Breast epithelium (tissue), 4 donors: ENCODE results near the gene PTPRM. TPM values are rescaled to one million over a fixed set of nuclear protein-coding genes. Genes with fewer than 3 reads are reported as not detected.

Experiments used
- DNase-seq, 2 donors: peaks; one replicate each; pipeline ENCODE4 v3.0.0-alpha.2; 2019; ENCODE audit warnings: low spot score in 2 of 2
- H3K27ac ChIP-seq, 2 donors: fragments of 200-600 bp; sonication (generic) in 1 of 2; one replicate each; pipeline ENCODE4 v1.5.1; 2016 to 2019; ENCODE audit warnings: mild to moderate bottlenecking in 1 of 2
- H3K27me3 ChIP-seq, 2 donors: fragments of 200-600 bp; sonication (generic) in 1 of 2; one replicate each; pipeline versions ENCODE4 v1.5.1 to v1.6.0; 2017 to 2019; ENCODE audit warnings: control low read depth in 1 of 2, mild to moderate bottlenecking in 1 of 2
- H3K36me3 ChIP-seq: fragments of 200-600 bp; one replicate; pipeline ENCODE4 v1.5.1; 2019
- H3K4me1 ChIP-seq, 2 donors: fragments of 200-600 bp; sonication (generic); one replicate each; pipeline ENCODE4 v1.5.1; 2016 to 2019; ENCODE audit warnings: control low read depth in 1 of 2
- H3K4me3 ChIP-seq, 3 donors: fragments of 200-600 bp; sonication (generic); 1 replicate in 2 of 3; 2 replicates in 1 of 3; pipeline ENCODE4 v1.5.1; 2016 to 2019; ENCODE audit warnings: mild to moderate bottlenecking in 3 of 3, moderate library complexity in 2 of 3
- H3K9me3 ChIP-seq, 2 donors: fragments of 200-600 bp; sonication (generic) in 1 of 2; one replicate each; pipeline ENCODE4 v1.5.1; 2016 to 2019; ENCODE audit warnings: control low read depth in 1 of 2
- POLR2A ChIP-seq: fragments of 450-650 bp; IDR thresholded peaks from one replicate; pipeline ENCODE4 v1.6.1; 2016; ENCODE audit warnings: antibody characterized with exemption, mild to moderate bottlenecking, moderate library complexity
- POLR2AphosphoS5 ChIP-seq, 3 donors: sonication (generic); formaldehyde crosslinking; IDR thresholded peaks; one replicate each; pipeline ENCODE4 v1.6.1; 2017; ENCODE audit warnings: antibody characterized with exemption in 3 of 3
- intact Hi-C: fragments of 100-400 bp; cut with DNase I; formaldehyde crosslinking; loops from one replicate; pipeline ENCODE4 v1.15.1; 2023; ENCODE audit warnings: low total_unique reads
- total RNA-seq, 3 donors: library from RNA; depleted of rRNA; stranded (reverse); fragments of >200 nt; gene quantifications; one replicate each; pipeline ENCODE4 v1.1.0, GENCODE V29; 2016
- TF ChIP-seq, protein P1 (sequence below), 3 donors: fragments of 450-650 bp; IDR thresholded peaks; one replicate each; pipeline ENCODE4 v1.5.1; 2016 to 2017; ENCODE audit warnings: antibody characterized with exemption in 3 of 3, mild to moderate bottlenecking in 3 of 3, moderate library complexity in 3 of 3

The PTPRM gene
- total RNA-seq, 3 donors from 2014 or later = 41.7 to 181 (median 140) TPM

DNA sequence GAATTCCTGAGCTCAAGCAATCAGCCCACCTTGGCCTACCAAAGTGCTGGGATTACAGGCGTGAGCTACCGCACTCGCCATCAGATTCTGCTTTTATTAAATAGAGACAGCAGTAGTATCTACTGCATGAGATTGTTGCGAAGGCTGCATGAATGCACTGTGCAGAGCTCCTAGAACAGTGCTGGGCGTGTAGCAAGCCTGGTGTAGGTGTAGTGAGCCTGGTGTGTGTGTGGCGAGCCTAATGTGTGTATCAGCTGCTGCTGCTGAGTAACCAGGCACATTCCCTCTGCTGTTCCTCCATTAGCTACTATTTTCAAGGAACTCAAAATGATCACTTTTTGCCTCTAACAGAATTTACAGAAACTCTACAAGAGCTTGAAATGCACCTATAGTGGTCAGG is 57.6 kb downstream of the PTPRM start:
- intact Hi-C loops = no loop called here
- DNase-seq = no peak
- Histone ChIP-seq H3K4me1 (no peaks in the 10 kb centered on the region), H3K36me3 (no peaks in the 10 kb centered on the region), H3K4me3 (no peak overlapping the region), H3K27me3 (no peaks in the 10 kb centered on the region), H3K27ac (no peak overlapping the region), H3K9me3 (no peaks in the 10 kb centered on the region)
- TF ChIP-seq POLR2A (no peak), POLR2AphosphoS5 (IDR thresholded peaks at IDR 0.05) (no peak)

DNA sequence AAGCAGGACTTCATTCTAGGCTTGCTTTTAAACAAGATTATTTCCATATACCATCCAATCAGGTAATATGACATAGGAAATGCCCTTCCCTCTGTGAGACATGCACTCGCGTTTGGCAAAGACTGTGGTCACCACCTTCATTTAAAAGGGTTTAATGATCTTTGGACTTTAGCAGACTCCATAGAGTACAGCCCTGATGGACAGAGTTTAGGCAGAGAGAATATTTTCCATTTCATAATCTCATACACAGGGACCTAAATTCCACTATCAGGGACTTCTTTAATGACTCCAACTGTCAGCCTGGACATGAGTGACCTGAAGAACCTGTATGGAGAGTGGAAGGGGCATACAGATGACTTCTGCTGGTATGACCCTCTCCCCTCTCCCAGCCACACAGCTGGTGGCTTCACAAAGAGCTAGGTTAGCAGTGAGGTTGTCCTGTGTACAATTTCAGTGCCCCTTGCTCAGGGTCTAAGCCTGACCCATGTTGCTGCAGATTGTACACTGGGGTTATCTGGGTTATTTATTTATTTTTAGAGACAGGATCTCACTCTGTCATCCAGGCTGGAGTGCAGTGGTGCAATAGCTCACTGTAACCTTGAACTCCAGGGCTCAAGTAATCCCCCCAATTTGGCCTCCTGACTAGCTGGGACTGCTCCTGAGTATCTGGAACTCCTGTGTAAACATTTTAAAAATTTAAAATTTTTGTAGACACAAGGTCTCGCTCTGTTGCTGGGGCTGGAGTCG is 59.2 kb downstream of the PTPRM start:
- intact Hi-C loops = no loop called here
- Histone ChIP-seq H3K4me3 (no peak overlapping the region), H3K4me1 (no peaks in the 10 kb centered on the region), H3K36me3 (no peaks in the 10 kb centered on the region), H3K27ac (no peak overlapping the region), H3K27me3 (no peaks in the 10 kb centered on the region), H3K9me3 (no peaks in the 10 kb centered on the region)
- TF ChIP-seq, protein P1, sequence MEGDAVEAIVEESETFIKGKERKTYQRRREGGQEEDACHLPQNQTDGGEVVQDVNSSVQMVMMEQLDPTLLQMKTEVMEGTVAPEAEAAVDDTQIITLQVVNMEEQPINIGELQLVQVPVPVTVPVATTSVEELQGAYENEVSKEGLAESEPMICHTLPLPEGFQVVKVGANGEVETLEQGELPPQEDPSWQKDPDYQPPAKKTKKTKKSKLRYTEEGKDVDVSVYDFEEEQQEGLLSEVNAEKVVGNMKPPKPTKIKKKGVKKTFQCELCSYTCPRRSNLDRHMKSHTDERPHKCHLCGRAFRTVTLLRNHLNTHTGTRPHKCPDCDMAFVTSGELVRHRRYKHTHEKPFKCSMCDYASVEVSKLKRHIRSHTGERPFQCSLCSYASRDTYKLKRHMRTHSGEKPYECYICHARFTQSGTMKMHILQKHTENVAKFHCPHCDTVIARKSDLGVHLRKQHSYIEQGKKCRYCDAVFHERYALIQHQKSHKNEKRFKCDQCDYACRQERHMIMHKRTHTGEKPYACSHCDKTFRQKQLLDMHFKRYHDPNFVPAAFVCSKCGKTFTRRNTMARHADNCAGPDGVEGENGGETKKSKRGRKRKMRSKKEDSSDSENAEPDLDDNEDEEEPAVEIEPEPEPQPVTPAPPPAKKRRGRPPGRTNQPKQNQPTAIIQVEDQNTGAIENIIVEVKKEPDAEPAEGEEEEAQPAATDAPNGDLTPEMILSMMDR (IDR thresholded peaks at IDR 0.05) = no peak
- TF ChIP-seq POLR2AphosphoS5 (IDR thresholded peaks at IDR 0.05) (no peak), POLR2A (no peak)
- DNase-seq = no peak

DNA sequence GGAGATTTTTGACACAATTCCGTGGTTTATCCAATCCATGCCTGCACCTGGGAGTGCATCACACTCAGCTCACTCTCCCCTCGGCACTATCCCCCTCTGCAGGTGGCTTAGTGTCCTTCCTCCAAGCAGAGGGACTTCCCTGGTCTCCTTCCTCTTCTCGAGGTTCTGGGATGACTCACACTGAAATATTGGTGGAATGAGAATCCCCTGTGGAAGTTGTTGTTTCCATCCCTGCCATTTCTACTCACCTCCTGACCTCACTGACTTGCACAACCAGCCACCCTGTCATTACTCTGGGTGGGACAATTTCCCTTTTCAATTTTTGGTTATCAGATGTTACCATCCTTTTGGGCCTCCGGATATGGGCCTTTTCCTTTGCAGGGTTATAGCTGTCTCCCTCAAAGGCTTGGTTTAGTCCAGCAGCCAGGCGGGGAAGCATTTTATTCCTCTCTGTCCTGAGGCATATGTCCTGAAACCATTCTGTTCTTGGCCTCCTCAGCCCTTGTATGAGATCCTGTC is 59.9 kb downstream of the PTPRM start:
- intact Hi-C loops = no loop called here
- H3K4me3 ChIP-seq = no peak overlapping the region
- no peaks in the 10 kb centered on the region for H3K36me3 ChIP-seq
- no peaks in the 10 kb centered on the region for H3K9me3 ChIP-seq
- H3K27me3 ChIP-seq = no peaks in the 10 kb centered on the region
- H3K4me1 ChIP-seq = no peaks in the 10 kb centered on the region
- DNase-seq = no peak
- no peak overlapping the region for H3K27ac ChIP-seq
- no peak for TF ChIP-seq POLR2AphosphoS5 (IDR thresholded peaks at IDR 0.05)
- no peak for TF ChIP-seq POLR2A
- TF ChIP-seq, protein P1 (IDR thresholded peaks at IDR 0.05) = no peak

DNA sequence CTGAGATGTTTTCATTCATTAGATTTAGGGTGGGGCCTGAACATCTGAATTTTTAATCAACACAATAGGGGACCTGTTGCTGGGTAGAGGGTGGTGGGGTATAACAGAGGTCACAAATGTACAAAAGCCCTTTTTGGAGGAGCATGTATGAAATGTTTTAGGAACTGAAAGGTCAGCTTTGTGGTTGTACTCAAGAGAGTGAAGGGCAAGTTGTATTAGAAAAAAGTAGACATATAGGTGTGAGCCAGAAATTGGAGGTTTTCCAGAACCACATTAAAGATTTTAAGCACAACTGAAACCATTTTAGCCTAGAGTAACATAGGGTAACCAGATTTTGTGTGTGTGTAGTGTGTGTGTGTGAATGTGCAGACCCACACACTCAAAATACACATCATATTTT is 62.3 kb downstream of the PTPRM start:
- H3K4me1 ChIP-seq = no peaks in the 10 kb centered on the region
- intact Hi-C loops = no loop called here
- no peak for DNase-seq
- H3K27ac ChIP-seq = no peak overlapping the region
- no peak for TF ChIP-seq POLR2AphosphoS5 (IDR thresholded peaks at IDR 0.05)
- no peak for TF ChIP-seq POLR2A
- TF ChIP-seq, protein P1 (IDR thresholded peaks at IDR 0.05) = no peak
- H3K4me3 ChIP-seq = no peak overlapping the region
- H3K36me3 ChIP-seq = no peaks in the 10 kb centered on the region
- H3K9me3 ChIP-seq = no peaks in the 10 kb centered on the region
- H3K27me3 ChIP-seq = no peaks in the 10 kb centered on the region

DNA sequence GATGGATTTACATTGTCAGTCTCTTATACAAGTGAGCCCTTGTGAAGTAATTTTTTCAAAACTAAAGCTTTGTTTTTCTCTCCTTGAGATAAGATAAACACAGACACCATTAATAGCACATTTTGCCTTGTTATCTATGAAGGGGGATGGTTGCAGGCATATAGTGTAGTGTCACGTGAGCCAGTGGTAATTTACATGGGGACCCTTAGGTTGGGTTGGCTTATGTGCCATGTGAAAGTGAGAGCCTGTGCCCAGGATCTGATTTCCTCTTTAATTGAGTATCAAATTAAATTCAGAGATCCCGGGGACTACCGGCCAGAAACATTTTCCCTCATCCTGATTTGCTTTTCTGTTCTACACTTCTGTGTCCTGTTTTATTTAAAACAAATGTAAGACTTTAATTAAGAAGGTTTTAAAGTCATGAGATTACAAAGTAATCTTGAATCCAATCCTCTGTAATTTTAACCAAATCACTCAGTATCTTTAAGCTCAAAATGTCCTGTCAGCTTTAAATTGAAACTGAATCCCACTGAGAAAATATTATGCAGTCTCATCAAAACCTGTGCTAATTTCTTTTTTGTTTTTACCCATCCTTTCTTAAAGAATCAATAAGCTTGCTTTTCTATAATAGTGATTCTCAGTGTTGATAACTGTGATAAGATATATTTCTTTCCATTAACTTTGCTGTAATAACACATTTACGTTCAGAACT is 63.8 kb downstream of the PTPRM start:
- no peaks in the 10 kb centered on the region for H3K9me3 ChIP-seq
- intact Hi-C loops = no loop called here
- no peaks in the 10 kb centered on the region for H3K27me3 ChIP-seq
- no peaks in the 10 kb centered on the region for H3K36me3 ChIP-seq
- no peak overlapping the region for H3K27ac ChIP-seq
- TF ChIP-seq POLR2A (no peak), POLR2AphosphoS5 (IDR thresholded peaks at IDR 0.05) (no peak)
- TF ChIP-seq, protein P1 (IDR thresholded peaks at IDR 0.05) = no peak
- DNase-seq = no peak
- no peak overlapping the region for H3K4me3 ChIP-seq
- no peaks in the 10 kb centered on the region for H3K4me1 ChIP-seq
